GM21360 (cell line): Measurements from ENCODE around the gene PLCL1.

ENCODE experiments used
- ATAC-seq: cut with Tn5 transposase; IDR thresholded peaks from one replicate; pipeline ENCODE4 v1.9.1; 2021; ENCODE audit warnings: mild to moderate bottlenecking, moderate library complexity; ENCODE audit not compliant: unreplicated experiment

Gene PLCL1

GRCh38 chr2:198102120-198102519, 297.7 kb downstream of the PLCL1 start:
- no peak for ATAC-seq

- no peak for ATAC-seq
Measured at GRCh38 chr2:198102856-198103255, 298.5 kb downstream of the PLCL1 start.

GRCh38 chr2:198106621-198107385, 302.4 kb downstream of the PLCL1 start:
- no peak for ATAC-seq

GRCh38 chr2:198113316-198113715, 308.9 kb downstream of the PLCL1 start:
- ATAC-seq = no peak

GRCh38 chr2:198114064-198114463, 309.7 kb downstream of the PLCL1 start:
- ATAC-seq = no peak

GRCh38 chr2:198115201-198115600, 310.8 kb downstream of the PLCL1 start:
- no peak for ATAC-seq

- ATAC-seq = no peak
Measured at GRCh38 chr2:198116756-198117155, 312.4 kb downstream of the PLCL1 start.

- no peak for ATAC-seq
Measured at GRCh38 chr2:198117406-198118041, 313.1 kb downstream of the PLCL1 start.

- ATAC-seq = peak; percentile 75
Measured at GRCh38 chr2:198127627-198128026, 323.2 kb downstream of the PLCL1 start.

- no peak for ATAC-seq
Measured at GRCh38 chr2:198129609-198130008, 325.2 kb downstream of the PLCL1 start.

- no peak for ATAC-seq
Measured at GRCh38 chr2:198134293-198134955, 330.0 kb downstream of the PLCL1 start.

- ATAC-seq = no peak
Measured at GRCh38 chr2:198135481-198135934, 331.1 kb downstream of the PLCL1 start.

- ATAC-seq = no peak
Measured at GRCh38 chr2:198136142-198136541, 331.7 kb downstream of the PLCL1 start.

- no peak for ATAC-seq
Measured at GRCh38 chr2:198137733-198138132, 333.3 kb downstream of the PLCL1 start.

GRCh38 chr2:198141726-198142125, 337.3 kb downstream of the PLCL1 start:
- no peak for ATAC-seq

GRCh38 chr2:198143156-198143555, 338.8 kb downstream of the PLCL1 start:
- no peak for ATAC-seq

GRCh38 chr2:198143793-198144192, 339.4 kb downstream of the PLCL1 start:
- ATAC-seq = no peak

- no peak for ATAC-seq
Measured at GRCh38 chr2:198144660-198145059, 340.3 kb downstream of the PLCL1 start.

- no peak for ATAC-seq
Measured at GRCh38 chr2:198146346-198146940, 342.1 kb downstream of the PLCL1 start.

- ATAC-seq = no peak
Measured at GRCh38 chr2:198157314-198157713, 352.9 kb downstream of the PLCL1 start.

- no peak for ATAC-seq
Measured at GRCh38 chr2:198161151-198161550, 356.8 kb downstream of the PLCL1 start.
